A549 (cell line): Measurements from ENCODE around the gene TMEM135. TPM values are rescaled to one million over a fixed set of nuclear protein-coding genes. Genes with fewer than 3 reads are reported as not detected.

Experiments
- ATAC-seq, 2 experiments: fragments of 200-7000 bp in 1 of 2; fragments of >200 bp in 1 of 2; cut with Nextera tagmentation in 1 of 2; cut with Tn5 transposase in 1 of 2; 3 replicates each; pipeline versions ENCODE4 v1.8.0 to v1.9.1; 2018 to 2020; ENCODE audit warnings: mild to moderate bottlenecking in 1 of 2, moderate library complexity in 1 of 2
- CTCF ChIA-PET: fragments of 300-600 bp; sonication (Branson Sonifier 250); formaldehyde crosslinking; extraction: SDS; loops from one replicate; lab custom pipeline; 2021; ENCODE audit warnings: antibody characterized with exemption, inconsistent platforms; lab: Yijun Ruan, JAX
- POLR2A ChIA-PET: fragments of 350-600 bp; formaldehyde crosslinking; extraction: SDS; loops from one replicate; lab custom pipeline; 2021; ENCODE audit warnings: antibody characterized with exemption, inconsistent platforms; lab: Yijun Ruan, JAX
- DNase-seq, 2 experiments: peaks; one replicate each; pipeline versions ENCODE4 v3.0.0 to v3.0.0-alpha.2; 2011 to 2016; ENCODE audit warnings: low read depth in 1 of 2, low spot score in 1 of 2
- FAIRE-seq: peaks from 2 replicates; lab custom pipeline; 2011; peaks lifted over from hg19 to GRCh38; lab: Jason Lieb, UNC
- H3K27ac ChIP-seq, 2 experiments: fragments of >200 bp; sonication (Bioruptor Twin); formaldehyde crosslinking; 3 replicates each; pipeline ENCODE4 v1.5.1; 2016 to 2017
- H3K4me1 ChIP-seq: fragments of >200 bp; sonication (Bioruptor Twin); formaldehyde crosslinking; 3 replicates; pipeline ENCODE4 v1.6.1; 2016
- H3K4me2 ChIP-seq: fragments of >200 bp; sonication (Bioruptor Twin); formaldehyde crosslinking; 3 replicates; pipeline ENCODE4 v1.6.1; 2016
- H3K4me3 ChIP-seq: fragments of >200 bp; sonication (Bioruptor Twin); formaldehyde crosslinking; 3 replicates; pipeline ENCODE4 v1.5.1; 2016
- H3K9me3 ChIP-seq: fragments of >200 bp; sonication (Bioruptor Twin); formaldehyde crosslinking; 3 replicates; pipeline ENCODE4 v1.6.1; 2016
- CBX2 ChIP-seq: fragments of 200-600 bp; sonication (generic); IDR thresholded peaks from 2 replicates; pipeline ENCODE4 v1.6.1; 2016; ENCODE audit warnings: low read depth, mild to moderate bottlenecking, borderline replicate concordance
- CBX8 ChIP-seq: fragments of 200-600 bp; sonication (generic); IDR thresholded peaks from 2 replicates; pipeline ENCODE4 v1.6.1; 2016
- CTCF ChIP-seq: fragments of >200 bp; sonication (Bioruptor Twin); formaldehyde crosslinking; IDR thresholded peaks from 3 replicates; pipeline ENCODE4 v1.5.1; 2016
- EHF ChIP-seq: fragments of 250-450 bp; sonication (Bioruptor Pico); IDR thresholded peaks from 2 replicates; pipeline ENCODE4 v1.5.0; 2020; ENCODE audit warnings: mild to moderate bottlenecking
- ESRRA ChIP-seq: fragments of 150-350 bp; IDR thresholded peaks from 2 replicates; pipeline ENCODE4 v1.6.1; 2014; ENCODE audit warnings: mild to moderate bottlenecking, low read length, borderline replicate concordance
- FOXS1 ChIP-seq: fragments of 250-450 bp; sonication (Bioruptor Pico); IDR thresholded peaks from 2 replicates; pipeline ENCODE4 v1.5.0; 2020; ENCODE audit warnings: mild to moderate bottlenecking, moderate library complexity
- GATA3 ChIP-seq: IDR thresholded peaks from 2 replicates; pipeline ENCODE4 v1.6.1; 2012; ENCODE audit warnings: borderline replicate concordance
- HDAC2 ChIP-seq: fragments of 200-600 bp; sonication (generic); IDR thresholded peaks from 2 replicates; pipeline ENCODE4 v1.6.1; 2016
- HOXA7 ChIP-seq: fragments of 250-450 bp; sonication (Bioruptor Pico); IDR thresholded peaks from 2 replicates; pipeline ENCODE4 v1.5.0; 2020; ENCODE audit warnings: mild to moderate bottlenecking, moderate library complexity
- HOXB13 ChIP-seq: fragments of 250-450 bp; sonication (Bioruptor Pico); IDR thresholded peaks from 2 replicates; pipeline ENCODE4 v1.5.0; 2020; ENCODE audit warnings: low read depth, mild to moderate bottlenecking, moderate library complexity
- JUN ChIP-seq, 2 experiments: fragments of >200 bp; sonication (Bioruptor Twin); formaldehyde crosslinking; IDR thresholded peaks; 2 replicates in 1 of 2; 3 replicates in 1 of 2; pipeline ENCODE4 v1.6.1; 2016 to 2017
- JUNB ChIP-seq: fragments of >200 bp; sonication (Bioruptor Twin); formaldehyde crosslinking; IDR thresholded peaks from 2 replicates; pipeline ENCODE4 v1.6.1; 2016
- KDM1A ChIP-seq: fragments of 200-600 bp; sonication (generic); IDR thresholded peaks from 2 replicates; pipeline ENCODE4 v1.6.1; 2016; ENCODE audit warnings: low read depth, mild to moderate bottlenecking
- KDM5A ChIP-seq: fragments of 200-600 bp; sonication (generic); IDR thresholded peaks from 2 replicates; pipeline ENCODE4 v1.6.1; 2016; ENCODE audit warnings: antibody characterized with exemption, mild to moderate bottlenecking
- MAX ChIP-seq: IDR thresholded peaks from 2 replicates; pipeline ENCODE4 v1.6.1; 2012
- MYC ChIP-seq: IDR thresholded peaks from 2 replicates; pipeline ENCODE4 v1.6.1; 2012; ENCODE audit warnings: mild to moderate bottlenecking, inconsistent platforms, low read length, improper control_type of control experiment, borderline replicate concordance
- NPAS2 ChIP-seq: fragments of 250-450 bp; sonication (Bioruptor Pico); IDR thresholded peaks from 2 replicates; pipeline ENCODE4 v1.8.0; 2022; ENCODE audit warnings: mild to moderate bottlenecking, moderate library complexity, borderline replicate concordance
- NR3C1 ChIP-seq: fragments of >200 bp; sonication (Bioruptor Twin); formaldehyde crosslinking; IDR thresholded peaks from 3 replicates; pipeline ENCODE4 v1.6.1; 2017
- PHF8 ChIP-seq: fragments of 200-600 bp; sonication (generic); IDR thresholded peaks from 2 replicates; pipeline ENCODE4 v1.6.1; 2016; ENCODE audit warnings: low read depth, mild to moderate bottlenecking, antibody characterized with exemption, moderate library complexity, borderline replicate concordance
- POLR2A ChIP-seq: IDR thresholded peaks from 2 replicates; pipeline ENCODE4 v1.6.1; 2012; ENCODE audit warnings: mild to moderate bottlenecking, low read length
- REST ChIP-seq: fragments of 200-600 bp; sonication (generic); IDR thresholded peaks from 2 replicates; pipeline ENCODE4 v1.6.1; 2016; ENCODE audit warnings: antibody characterized with exemption, mild to moderate bottlenecking, moderate library complexity
- RFX5 ChIP-seq: fragments of 450-650 bp; IDR thresholded peaks from 2 replicates; pipeline ENCODE4 v1.7.1; 2014; ENCODE audit warnings: antibody characterized with exemption, mild to moderate bottlenecking, moderate library complexity
- SMC3 ChIP-seq: fragments of >200 bp; sonication (Bioruptor Twin); formaldehyde crosslinking; IDR thresholded peaks from 3 replicates; pipeline ENCODE4 v1.6.1; 2018; ENCODE audit warnings: inconsistent platforms
- SREBF2 ChIP-seq: fragments of 450-650 bp; IDR thresholded peaks from 2 replicates; pipeline ENCODE4 v1.6.1; 2014; ENCODE audit warnings: mild to moderate bottlenecking, moderate library complexity
- TFCP2L1 ChIP-seq: fragments of 250-450 bp; sonication (Bioruptor Pico); IDR thresholded peaks from 2 replicates; pipeline ENCODE4 v1.5.0; 2021; ENCODE audit warnings: mild to moderate bottlenecking
- USF2 ChIP-seq: fragments of 450-650 bp; IDR thresholded peaks from 2 replicates; pipeline ENCODE4 v1.6.1; 2014; ENCODE audit warnings: antibody characterized with exemption
- WGBS: methylation state at CpG from one replicate; pipeline ENCODE4 v1.1.6; 2017; ENCODE audit errors: missing lambda C conversion rate; 5-methylcytosine and 5-hydroxymethylcytosine counted together
- polyA plus RNA-seq, 4 experiments: library from polyadenylated mRNA; depleted of rRNA in 3 of 4; stranded (reverse); fragments of >200 nt; fragmentation: RNase III in 1 of 4; extraction: RNeasy Plus Mini Kit Qiagen cat#74134 plus additional on column Dnase treatment in 1 of 4; gene quantifications; 2 replicates in 3 of 4; 3 replicates in 1 of 4; pipeline ENCODE4 v1.2.3, GENCODE V29; 2011 to 2017

The TMEM135 gene
- polyA plus RNA-seq, 2 of the 4 experiments (the other 2 are of a cell fraction) = 18.4 to 18.5 TPM

GRCh38 chr11:87359401-87359800, 321.7 kb downstream of the TMEM135 start:
- ATAC-seq (no peak), FAIRE-seq (no peak), DNase-seq (no peak)
- H3K4me2 ChIP-seq = no peak overlapping the region
- H3K4me1 ChIP-seq = no peaks in the 10 kb centered on the region
- no peak overlapping the region for H3K4me3 ChIP-seq
- WGBS = 24% methylated on average over 5 of the region's 6 CpGs
- ChIA-PET CTCF (interaction anchor here (1.5 kb wide), 1 partner anchor 10 kb away, joined by 3 read pairs; no protein-coding TSS in a partner anchor), POLR2A (no interaction called here)
- H3K27ac ChIP-seq = no peak overlapping the region
- H3K9me3 ChIP-seq = no peaks in the 10 kb centered on the region
- TF ChIP-seq SREBF2 (no peak), MYC (no peak), SMC3 (no peak), CTCF (no peak), CBX2 (no peak), RFX5 (no peak), NR3C1 (no peak), USF2 (no peak), JUN (IDR thresholded peaks at IDR 0.05) (no peak), HDAC2 (no peak), CBX8 (no peak), FOXS1 (CRISPR knock-in tag) (no peak)

GRCh38 chr11:87361891-87362290, 324.2 kb downstream of the TMEM135 start:
- TF ChIP-seq POLR2A (no peak), FOXS1 (CRISPR knock-in tag) (no peak), CBX8 (no peak), RFX5 (no peak), CBX2 (no peak), REST (no peak), ESRRA (no peak), HOXA7 (CRISPR knock-in tag) (no peak)
- Histone ChIP-seq H3K4me2 (no peak overlapping the region), H3K27ac (no peak overlapping the region), H3K4me1 (no peaks in the 10 kb centered on the region), H3K9me3 (no peaks in the 10 kb centered on the region), H3K4me3 (no peak overlapping the region)
- ATAC-seq (no peak), DNase-seq (no peak), FAIRE-seq (no peak)
- 24% methylated on average over 5 of the region's 5 CpGs for WGBS
- ChIA-PET CTCF (interaction anchor here (1.2 to 2.3 kb wide), 3 partner anchors 10 to 59 kb away, joined by 4 to 9 read pairs (median 8); no protein-coding TSS in a partner anchor), POLR2A (no interaction called here)

- DNase-seq (no peak), ATAC-seq (no peak), FAIRE-seq (no peak)
- no peaks in the 10 kb centered on the region for H3K9me3 ChIP-seq
- no peak overlapping the region for H3K27ac ChIP-seq
- POLR2A ChIA-PET = no interaction called here
- TF ChIP-seq KDM5A (no peak), TFCP2L1 (CRISPR knock-in tag) (no peak), NPAS2 (no peak), EHF (CRISPR knock-in tag) (no peak), PHF8 (no peak), CBX2 (no peak), RFX5 (no peak), HOXB13 (CRISPR knock-in tag) (no peak), MAX (no peak), JUNB (no peak), GATA3 (no peak), KDM1A (no peak)
- H3K4me1 ChIP-seq = no peaks in the 10 kb centered on the region
- H3K4me2 ChIP-seq = no peak overlapping the region
- CTCF ChIA-PET = interaction anchor here (1.8 to 3.0 kb wide), 2 partner anchors 13 to 55 kb away, joined by 6 to 21 read pairs; no protein-coding TSS in a partner anchor
- H3K4me3 ChIP-seq = no peak overlapping the region
Measured at GRCh38 chr11:87366346-87366745, 328.6 kb downstream of the TMEM135 start.
